Measurements from ENCODE around the gene SLC51B.
"Not testable (repeated sequence)": the region's sequence is repeated elsewhere in the genome, so short reads cannot be mapped to it uniquely, and the experiment has no call there.

The SLC51B gene

DNA sequence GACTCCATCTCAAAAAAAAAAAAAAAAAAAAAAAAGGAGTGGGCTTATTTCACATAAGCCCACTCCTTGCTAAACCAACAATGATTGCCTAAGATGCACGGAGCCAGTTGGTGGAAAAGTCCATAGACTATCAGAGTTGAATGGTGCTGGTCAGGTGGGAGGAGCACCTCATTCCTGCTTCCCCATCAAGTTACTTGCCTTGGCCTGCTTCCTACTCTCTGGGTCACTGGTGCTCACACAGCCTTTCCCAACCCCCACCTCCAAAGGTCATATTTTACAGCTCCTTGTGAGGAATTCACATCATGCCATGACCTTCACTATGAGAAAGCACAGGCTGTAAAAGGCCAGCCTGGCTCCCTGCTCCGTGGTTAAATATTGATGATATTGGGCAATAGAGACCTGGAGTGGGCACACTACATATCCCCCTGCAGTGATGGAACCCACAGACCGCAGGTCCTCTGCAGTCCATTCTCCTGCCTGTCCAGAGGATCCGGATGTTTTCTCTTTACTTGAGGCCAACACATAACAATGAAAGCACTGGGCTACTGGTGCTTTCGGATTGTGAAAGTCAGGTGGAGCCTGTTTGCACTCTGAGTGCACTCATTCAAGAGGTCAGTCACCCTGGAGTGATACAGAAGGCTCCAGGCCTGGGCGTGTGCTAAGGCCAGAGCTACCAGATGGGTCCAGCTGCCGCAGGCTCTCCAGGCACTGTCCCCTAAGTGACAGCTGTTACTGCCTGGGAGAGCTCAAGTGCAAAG, at the start of gene SLC51B:
Gene SLC51B, plus strand, starts transcription at position 664 of the 758 bp plus-strand sequence. CDS start 4,618 bp downstream, outside the sequence.
- no peak for DNase-seq (ENCODE audit: low spot score)

DNA sequence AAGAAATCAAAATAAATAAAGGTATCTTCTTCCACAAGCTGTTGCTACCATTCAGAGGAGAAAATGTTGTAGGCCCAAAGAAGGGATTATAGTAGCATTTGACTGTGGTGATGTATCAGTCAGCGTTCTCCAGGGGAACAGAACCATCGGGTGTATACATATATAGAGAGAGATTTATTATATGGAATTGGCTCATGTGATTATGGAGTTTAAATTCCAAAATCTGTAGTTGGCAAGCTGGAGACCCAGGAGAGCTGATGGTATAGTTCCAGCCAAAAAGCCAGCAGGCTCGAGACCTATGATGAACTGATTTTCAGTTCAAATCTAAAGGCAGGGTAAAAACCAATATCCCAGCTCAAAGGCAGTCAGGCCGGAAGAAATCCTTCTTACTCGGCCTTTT, 48.1 kb upstream of the SLC51B start:
- DNase-seq (ENCODE audit: low spot score): no peak

DNA sequence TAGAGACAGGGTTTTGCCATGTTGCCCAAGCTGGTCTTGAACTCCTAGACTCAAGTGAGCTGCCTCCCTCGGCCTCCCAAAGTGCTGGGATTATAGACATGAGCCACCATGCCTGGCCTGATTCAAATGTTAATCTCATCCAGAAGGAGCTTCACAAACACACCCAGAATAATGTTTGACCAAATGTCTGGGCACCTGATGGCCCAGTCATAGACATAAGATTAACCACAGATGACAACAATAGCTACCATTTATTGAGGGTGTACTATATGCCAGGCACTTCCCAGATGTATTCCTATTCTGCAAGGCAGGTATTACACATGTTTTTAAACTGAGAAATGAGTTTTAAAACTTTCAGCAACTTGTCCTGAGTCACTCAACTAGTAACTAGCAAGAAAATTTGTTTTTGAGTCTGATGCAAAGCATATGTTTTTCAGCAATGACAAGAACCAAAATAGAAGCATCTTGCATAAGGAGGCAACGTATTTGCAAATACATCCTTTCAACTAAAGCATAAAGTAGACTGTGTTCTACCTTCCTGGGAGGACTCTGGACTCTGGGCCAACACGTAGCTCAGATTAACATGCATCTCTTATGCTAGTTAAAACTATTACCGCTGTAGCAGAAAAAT, 47.3 kb upstream of the SLC51B start:
- no peak for DNase-seq (ENCODE audit: low spot score)

DNA sequence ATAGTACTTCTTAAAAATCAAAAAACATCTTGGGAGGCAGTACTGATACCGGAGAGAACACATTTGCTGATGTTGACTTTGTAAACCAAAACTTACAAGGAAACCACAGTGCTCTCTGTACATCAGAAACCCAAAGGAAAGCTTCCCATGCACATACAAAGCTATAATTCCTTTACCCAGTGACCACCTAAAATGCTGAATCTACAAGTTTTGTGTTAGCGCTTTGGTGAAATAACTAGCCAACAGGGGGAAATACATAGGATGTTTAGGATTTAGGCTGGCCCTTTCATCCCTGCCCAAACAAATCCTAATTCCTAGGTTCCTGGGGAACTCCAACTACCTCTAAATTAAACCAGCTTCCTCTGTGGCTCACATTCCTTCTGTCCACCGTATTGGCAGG, 40.2 kb upstream of the SLC51B start:
- DNase-seq (ENCODE audit: low spot score): no peak

DNA sequence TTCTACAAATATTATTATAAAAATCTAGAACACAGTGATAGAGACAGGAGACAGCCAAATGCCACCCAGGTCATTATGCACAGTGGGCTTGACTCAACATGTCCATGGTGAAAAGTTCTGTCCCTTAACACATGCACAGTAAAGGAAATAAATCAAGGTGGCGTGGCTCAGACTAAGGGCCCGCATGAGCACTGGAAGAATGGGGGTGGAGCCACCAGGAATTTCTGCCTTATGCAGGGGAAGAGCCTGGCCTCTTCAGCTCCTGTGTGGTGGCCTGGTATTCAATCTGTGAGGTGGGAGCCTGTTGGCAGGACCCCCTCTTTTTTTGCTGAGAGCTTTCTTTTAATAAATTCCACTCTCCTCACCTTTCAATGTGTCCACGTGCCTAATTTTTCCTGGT, 38.3 kb upstream of the SLC51B start:
- no peak for DNase-seq (ENCODE audit: low spot score)

DNA sequence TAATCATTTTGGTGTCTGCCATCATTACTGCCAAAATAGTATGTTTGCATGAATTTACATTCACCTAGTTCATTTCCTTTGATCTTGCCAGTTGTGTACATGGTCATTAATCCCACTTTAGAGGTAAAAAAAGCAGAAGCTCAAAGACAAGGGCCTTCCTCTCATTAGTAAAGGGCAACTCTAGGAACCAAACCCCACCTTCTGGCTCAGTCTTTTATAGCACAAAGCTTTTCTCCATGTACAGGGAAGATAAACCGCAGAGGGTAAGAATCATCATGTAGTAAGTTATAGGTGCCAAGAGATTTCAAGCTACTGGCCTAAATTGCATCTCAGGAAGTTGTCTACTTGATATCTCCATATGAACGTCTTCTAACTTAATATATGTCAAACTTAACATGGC, 36.2 kb upstream of the SLC51B start:
- no peak for DNase-seq (ENCODE audit: low spot score)

DNA sequence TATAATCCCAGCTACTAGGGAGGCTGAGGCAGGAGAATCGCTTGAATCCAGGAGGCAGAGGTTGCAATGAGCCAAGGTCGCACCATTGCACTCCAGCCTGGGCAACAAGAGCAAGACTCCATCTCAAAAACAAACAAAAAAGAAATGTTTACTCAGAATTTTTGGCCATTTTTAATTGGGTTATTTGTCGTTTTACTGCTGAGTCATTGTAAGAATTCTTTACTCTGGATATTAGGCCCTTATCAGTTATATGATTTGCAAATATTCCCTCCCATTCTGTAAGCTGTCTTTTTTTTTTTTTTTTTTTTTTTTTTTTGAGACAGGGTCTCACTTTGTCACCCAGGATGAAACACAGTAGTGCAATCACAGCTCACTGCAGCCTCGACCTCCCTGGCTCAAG, 34.0 kb upstream of the SLC51B start:
- not testable (repeated sequence) for DNase-seq (ENCODE audit: low spot score)

DNA sequence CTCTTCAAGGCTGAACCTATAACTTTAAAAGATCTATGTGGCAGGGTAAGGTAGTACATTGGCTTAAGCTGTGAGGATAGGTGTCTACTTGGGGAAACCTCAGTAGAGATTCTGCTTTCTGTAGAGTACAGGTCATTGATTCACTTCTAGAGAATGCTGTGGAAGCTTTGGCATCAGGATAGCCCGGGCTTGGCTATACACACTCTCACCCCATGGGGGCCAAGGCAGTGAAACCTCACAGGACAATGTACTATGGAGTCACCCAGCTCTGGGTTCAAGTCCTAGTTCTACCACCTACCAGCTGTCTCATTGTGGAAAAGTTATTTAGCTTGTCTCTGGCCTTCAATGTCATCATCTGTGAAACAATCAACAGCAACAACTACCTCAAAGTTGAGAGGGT, 24.8 kb upstream of the SLC51B start:
- DNase-seq (ENCODE audit: low spot score): no peak

DNA sequence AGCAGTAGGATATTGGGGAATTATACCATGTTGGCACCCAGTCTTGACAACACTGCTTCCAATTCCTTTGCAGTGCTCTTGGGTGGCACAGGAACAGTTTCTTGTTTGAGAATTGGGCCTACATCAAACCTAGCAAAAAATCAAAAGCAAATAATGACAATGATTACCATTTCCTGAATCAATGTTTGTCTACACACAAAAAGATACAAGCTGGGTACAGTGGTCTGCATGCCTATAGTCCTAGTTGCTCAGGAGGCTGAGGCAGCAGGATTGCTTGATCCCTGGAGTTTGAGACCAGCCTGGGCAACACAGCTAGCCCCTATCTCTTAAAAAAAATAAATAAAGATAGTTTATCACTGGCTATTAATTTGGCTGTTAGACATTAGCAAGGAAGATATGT, 23.7 kb upstream of the SLC51B start:
- no peak for DNase-seq (ENCODE audit: low spot score)

DNA sequence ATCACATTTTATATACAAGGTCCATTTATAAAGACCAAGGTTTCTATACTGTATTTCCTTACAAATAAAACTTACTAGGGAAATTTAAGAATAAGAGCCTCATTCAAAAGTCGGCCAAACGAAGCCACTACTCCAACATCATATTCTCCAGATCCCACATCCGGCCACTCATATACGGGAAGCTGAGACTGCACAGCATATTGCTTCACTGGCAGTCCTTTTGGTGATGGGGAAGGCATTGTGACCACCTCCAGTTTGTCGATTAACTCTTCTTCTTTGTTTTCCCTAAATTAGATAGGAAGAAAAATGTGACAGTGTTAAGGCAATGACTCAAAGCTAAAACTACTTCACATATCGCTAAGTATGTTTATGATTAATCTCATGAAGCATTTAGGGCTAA, 18.4 kb upstream of the SLC51B start:
- DNase-seq (ENCODE audit: low spot score): no peak

DNA sequence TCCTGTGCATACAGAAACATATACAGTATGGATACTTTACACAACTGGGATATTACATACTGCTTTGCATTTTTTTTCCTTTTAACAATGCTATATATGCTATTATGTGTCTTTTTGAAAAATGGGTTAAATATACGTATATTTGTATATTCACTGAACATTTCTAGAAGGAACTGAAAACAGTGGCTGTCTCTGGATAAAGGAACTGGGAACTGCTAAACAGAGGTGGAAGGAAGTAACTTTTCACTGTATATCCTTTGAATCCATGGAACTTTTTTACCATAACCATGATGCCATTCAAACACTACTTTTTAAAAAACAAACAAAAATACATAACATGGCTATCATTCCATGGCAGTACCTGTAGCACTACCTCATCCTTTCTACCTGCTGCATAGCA, 17.6 kb upstream of the SLC51B start:
- DNase-seq (ENCODE audit: low spot score): no peak

DNA sequence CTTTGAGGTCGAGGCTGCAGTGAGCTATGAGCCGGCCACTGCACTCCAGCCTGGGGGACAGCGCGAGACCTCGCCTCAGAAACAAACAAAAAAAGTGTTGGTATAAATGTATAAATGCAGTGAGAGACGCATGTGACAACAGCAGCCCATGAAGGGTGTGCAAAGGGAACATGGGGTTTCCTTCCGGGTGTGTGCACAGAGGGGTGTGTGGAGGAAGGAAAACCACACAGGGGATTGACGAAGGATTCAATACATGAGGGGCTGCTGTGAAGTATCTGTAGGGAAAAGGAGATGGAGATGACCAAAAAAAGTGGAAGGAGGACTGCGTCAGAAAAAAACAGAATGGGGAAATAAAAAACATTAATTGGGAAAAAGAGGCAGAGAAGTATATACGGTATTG, 16.8 kb upstream of the SLC51B start:
- DNase-seq (ENCODE audit: low spot score): no peak

DNA sequence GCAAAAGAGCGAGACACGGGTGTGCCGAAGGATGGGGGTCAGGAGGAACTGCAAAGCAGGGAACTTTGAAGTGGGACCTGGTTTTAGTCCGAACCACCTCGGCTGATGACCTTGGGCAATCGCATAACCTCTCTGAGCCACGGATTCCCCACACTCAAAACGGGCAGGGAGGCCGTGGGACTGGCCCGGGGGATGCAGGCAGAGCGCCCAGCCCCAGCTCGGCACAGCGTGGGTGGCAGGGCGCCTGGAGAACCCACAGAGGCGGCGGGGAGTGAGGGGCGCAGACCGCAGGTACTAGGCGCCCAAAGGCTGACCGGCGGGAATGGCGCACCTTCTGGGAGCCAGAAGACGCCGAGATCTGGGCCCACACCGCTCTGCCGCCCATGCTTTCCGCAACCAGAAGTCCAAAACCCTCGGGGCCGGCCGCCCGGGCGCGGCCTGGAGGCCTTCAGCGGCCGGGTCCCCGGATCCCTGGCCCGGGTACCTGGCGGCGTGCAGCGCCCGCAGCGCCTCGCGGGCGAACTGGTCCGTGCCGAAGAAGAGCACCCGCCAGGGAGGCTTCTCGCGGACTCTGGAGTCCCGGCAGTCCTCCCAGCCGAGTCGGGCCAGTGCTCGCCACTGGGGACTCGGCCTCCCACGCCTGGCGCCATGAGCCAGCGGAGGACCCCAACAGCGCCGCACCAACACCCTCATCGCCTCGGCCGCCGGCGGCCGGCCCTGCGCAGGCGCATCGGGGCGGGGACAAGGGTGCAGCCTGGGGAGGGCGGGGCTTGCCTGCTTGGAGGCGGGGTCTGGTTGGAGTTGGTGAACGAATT, 16.1 kb upstream of the SLC51B start, which contains the start of gene MTFMT:
Gene MTFMT, minus strand, starts transcription at position 719 of the 815 bp plus-strand sequence. Its CDS starts 26 bp downstream, at position 693.
- DNase-seq (ENCODE audit: low spot score): peak; percentile 93

DNA sequence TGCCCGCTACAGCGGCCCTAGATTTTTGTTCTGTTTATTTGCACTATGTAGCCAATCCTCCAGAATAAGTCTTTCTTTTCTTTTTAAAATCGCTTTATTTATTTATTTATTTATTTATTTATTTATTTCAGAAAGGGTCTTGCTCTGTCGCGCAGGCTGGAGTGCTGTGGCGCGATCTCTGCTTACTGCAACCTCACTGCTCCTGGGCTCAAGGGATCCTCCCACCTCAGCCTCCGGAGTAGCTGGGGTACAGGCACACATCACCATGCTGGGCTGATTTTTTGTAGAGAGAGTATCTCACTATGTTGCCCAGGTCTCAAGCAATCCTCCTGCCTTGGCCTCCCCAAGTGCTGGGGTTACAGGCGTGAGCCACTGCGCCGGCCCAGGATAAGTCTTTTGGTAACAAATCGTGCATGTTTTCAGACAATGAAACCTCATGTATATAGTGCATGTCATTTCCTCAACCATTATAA, 15.4 kb upstream of the SLC51B start:
- no peak for DNase-seq (ENCODE audit: low spot score)

DNA sequence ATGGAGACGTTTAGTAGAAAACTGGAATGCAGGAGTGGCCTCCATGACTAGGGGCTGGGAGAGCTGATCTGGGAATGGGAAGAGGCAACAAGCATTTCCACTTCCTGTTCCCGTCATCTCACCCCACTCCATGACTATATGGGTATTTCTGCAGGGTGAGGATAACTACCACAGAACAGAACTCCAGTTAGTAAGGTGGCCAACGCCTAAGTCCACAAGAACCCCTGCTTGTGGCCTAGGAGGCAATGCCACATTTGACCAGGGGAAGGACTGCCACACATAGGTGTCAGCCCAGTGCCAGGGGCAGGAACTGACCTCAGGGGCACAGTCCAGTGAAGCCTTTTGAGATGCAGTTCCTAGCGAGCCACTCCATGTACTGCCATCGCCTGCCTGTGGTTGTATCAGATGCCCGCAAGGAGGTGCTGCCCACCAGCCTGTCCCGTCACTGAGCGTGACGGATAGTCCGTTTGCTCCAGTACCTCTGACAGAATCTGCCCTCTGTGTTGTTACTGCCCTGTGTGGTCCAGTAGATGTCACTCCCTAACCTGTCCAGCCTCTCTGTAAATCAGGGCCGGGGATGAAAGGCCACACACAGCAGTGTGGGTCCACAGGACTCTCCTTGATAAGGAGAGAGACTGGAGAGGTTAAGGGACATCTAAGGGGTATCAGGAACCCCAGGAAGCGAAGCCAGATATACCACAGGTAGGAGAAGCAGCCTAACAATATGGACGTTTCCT, 12.2 kb upstream of the SLC51B start:
- peak; percentile 29 for DNase-seq (ENCODE audit: low spot score)

DNA sequence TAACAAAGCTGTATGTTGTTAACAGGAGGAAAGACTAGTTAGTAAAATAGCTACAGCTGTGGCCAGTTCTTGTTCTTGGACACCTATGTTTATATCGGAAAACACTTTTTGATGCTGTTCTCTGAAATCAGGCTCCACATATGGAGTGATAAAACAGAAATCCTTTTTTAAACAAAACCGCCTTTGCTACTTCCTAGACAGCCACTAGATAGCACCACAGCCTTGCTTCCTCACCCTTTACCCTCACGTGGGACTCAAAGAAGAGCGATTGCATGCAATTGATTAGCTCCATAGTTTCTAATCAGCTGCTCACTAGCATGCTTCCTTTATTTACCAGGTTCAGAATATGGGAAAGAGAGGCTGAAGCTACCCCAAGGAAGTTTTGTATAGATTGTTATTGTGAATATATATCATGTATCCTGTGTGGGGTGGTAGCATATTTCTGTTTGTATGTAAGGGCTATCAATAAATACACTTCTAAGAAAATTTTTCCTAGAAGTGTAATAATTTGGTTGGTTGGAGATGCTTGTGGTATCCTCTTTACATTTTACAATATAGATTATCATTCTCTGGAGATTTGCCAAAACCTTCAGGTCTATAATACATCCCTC, 11.4 kb upstream of the SLC51B start:
- DNase-seq (ENCODE audit: low spot score): peak; percentile 42

DNA sequence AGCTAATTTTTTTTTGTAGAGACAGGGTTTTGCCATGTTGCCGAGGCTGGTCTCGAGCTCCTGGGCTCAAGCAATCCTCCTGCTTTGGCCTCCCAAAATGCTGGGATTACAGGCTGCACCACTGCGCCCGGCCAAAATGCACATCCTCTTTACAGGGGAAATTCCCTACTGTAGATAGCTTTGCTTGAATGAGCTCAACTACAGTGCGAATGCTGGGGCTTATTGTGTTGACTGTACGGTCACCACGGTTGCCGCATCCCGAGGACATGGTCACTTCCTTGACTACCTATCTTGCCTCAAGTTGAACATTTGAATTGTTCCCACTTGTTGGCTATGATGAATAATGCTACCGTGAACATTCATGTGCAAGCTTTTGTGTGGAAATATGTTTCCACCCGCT, 10.5 kb upstream of the SLC51B start:
- no peak for DNase-seq (ENCODE audit: low spot score)

DNA sequence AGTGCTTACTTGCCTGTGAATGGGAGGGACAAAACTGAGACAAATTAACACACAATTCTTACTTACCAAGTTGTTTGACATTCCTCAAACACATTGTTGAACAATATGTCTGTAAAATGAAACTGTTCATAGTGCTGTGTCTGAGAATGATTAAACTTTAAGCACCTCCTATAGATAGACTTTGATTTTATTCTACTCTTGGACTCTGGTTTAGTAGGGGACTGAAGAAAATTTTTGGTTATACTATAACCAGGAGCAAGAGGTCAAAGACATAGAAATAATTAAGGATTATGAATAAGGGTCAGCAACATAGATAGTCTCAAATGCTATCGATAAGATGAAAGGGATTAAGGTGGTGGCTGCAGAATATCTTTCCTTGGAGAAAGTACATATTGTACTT, 7.9 kb upstream of the SLC51B start:
- DNase-seq (ENCODE audit: low spot score): no peak

DNA sequence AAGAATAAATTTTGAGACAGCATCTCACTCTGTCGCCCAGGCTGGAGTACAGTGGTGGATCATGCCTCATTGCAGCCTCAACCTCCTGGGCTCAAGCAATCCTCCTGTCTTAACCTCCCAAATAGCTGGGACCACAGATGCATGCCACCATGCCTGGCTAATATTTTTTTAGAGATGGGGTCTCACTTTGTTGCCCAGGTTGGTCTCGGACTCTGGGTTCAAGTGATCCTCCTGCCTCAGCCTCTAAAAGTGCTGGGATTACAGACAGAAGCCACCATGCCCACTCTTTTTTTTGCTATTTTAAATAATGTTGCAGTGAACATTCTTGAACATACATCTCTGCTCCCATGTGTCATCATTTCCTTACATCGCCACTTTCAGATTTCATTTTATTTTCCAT, 6.8 kb upstream of the SLC51B start:
- no peak for DNase-seq (ENCODE audit: low spot score)

DNA sequence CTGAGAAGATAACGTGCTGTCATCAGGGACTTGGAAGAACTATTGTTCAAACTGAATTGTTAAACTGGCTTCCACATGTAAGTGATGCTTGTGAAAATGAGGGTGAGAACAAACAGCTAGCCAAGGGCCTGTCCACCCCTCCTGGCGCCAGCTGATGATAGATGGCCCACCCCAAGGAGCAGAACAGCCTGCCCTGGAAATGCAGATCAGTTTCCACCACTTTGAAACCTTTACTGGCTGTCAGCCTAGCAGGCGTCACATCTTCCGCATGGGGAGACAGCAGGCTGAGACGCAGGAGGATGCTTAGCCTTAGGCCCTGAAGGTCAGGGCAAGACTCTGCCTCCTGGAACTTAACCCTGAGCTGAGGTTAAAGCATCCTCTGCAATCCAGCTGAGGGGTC, 6.4 kb upstream of the SLC51B start:
- DNase-seq (ENCODE audit: low spot score): no peak

DNA sequence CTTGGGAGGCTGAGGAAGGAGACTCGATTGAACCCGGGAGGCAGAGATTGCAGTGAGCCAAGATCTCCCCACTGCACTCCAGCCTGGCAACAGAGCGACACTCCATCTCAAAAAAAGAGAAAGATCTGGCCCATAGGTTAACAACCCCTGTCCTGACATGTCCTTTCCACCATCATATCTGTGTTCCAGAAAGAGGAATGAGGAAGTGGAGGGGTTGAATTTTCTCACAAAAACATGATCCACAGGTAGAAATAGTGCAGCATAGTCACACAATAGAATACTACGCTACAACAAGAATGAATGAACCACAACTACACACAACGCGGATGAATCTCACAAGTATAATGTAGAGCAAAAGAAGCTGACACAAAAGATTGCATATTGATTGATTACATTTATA, 4.7 kb upstream of the SLC51B start:
- DNase-seq (ENCODE audit: low spot score): no peak

DNA sequence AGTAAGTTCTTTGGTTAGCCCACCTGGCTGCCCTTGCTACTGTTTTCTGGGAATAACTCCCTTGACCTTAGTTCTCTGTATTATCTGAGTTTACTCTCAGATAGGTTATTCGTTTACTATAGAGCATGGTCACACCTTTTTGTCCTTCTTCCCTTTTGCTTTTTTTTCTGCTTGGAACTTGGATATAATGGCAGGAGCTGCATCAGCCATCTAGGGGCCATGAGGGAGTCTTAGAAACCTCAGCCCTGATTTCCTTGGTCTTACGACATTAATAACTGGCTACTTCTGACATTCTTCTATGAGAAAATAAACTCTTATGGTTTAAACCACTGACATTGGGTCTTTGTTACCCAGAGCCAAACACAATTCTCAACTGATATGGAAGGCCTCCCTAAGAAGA, 3.4 kb upstream of the SLC51B start:
- DNase-seq (ENCODE audit: low spot score): no peak

Measured in CD4-positive, alpha-beta T cell treated with Interleukin-15 for 4 hours (primary cell).